Subcutaneous adipose tissue (tissue), 4 donors: ENCODE results near the gene BRD9. TPM values are rescaled to one million over a fixed set of nuclear protein-coding genes. Genes with fewer than 3 reads are reported as not detected.

ENCODE experiments used
- total RNA-seq, 4 donors: library from RNA; depleted of rRNA; stranded (reverse); fragments of >200 nt; gene quantifications; one replicate each; pipeline ENCODE4 v1.1.0, GENCODE V29; 2016
- TF ChIP-seq, protein P1 (sequence below): fragments of 450-650 bp; IDR thresholded peaks from one replicate; pipeline ENCODE4 v1.5.1; 2016; ENCODE audit warnings: low read depth, mild to moderate bottlenecking, control low read depth, antibody characterized with exemption, moderate library complexity

The BRD9 gene
- total RNA-seq, 4 donors from 2014 or later = 22.6 to 34.5 (median 29.8) TPM

GRCh38 chr5:865168-865521, 27.5 kb downstream of the BRD9 start:
- TF ChIP-seq, protein P1, sequence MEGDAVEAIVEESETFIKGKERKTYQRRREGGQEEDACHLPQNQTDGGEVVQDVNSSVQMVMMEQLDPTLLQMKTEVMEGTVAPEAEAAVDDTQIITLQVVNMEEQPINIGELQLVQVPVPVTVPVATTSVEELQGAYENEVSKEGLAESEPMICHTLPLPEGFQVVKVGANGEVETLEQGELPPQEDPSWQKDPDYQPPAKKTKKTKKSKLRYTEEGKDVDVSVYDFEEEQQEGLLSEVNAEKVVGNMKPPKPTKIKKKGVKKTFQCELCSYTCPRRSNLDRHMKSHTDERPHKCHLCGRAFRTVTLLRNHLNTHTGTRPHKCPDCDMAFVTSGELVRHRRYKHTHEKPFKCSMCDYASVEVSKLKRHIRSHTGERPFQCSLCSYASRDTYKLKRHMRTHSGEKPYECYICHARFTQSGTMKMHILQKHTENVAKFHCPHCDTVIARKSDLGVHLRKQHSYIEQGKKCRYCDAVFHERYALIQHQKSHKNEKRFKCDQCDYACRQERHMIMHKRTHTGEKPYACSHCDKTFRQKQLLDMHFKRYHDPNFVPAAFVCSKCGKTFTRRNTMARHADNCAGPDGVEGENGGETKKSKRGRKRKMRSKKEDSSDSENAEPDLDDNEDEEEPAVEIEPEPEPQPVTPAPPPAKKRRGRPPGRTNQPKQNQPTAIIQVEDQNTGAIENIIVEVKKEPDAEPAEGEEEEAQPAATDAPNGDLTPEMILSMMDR = no peak

GRCh38 chr5:864492-865167, 28.0 kb downstream of the BRD9 start:
- TF ChIP-seq, protein P1 = no peak

- TF ChIP-seq, protein P1 = no peak
Measured at GRCh38 chr5:863244-863805, 29.3 kb downstream of the BRD9 start.

- TF ChIP-seq, protein P1 = no peak
Measured at GRCh38 chr5:862367-863243, 30.0 kb downstream of the BRD9 start.

GRCh38 chr5:861442-862366, 30.9 kb downstream of the BRD9 start:
- TF ChIP-seq, protein P1 = no peak

DNA sequence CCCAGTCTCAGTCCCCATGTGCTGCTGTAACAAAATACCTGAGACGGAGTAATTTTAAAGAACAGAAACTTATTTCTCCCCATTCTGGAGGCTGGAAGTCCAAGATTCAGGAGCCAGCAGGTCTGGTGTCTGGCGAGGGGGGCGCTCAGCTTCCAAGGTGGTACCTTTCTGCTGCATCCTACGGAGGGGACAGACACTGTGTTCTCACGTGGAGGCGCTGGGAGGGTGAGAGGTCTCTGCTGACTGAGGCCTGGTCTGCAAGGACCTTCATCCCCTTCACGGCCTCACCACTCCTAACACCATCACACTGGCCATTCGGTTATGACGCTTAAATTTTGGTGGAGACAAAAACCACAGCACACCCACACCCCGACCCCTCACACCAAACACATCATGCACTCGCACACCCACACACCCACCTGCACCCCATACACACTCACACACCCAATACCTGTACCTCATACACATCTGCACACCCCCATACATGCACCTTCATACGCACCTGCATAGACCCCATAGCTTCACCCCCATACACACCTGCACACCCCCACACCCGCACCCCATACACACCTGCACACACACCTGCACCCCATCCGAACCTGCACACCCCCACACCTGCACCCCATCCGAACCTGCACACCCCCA, 32.0 kb downstream of the BRD9 start:
- TF ChIP-seq, protein P1 = no peak
